Midbrain (tissue), 1 donor: ENCODE data around the gene ADGRG6.

Experiments used
- DNase-seq: peaks from one replicate; lab custom pipeline; 2025; lab: John Stamatoyannopoulos, UW

Gene ADGRG6

GRCh38 chr6:142489722-142490610, 188.2 kb downstream of the ADGRG6 start:
- no peak for DNase-seq
